ENCODE results near the gene PLPPR2. TPM values are rescaled to one million over a fixed set of nuclear protein-coding genes. Genes with fewer than 3 reads are reported as not detected.
"Not testable (repeated sequence)": the region's sequence is repeated elsewhere in the genome, so short reads cannot be mapped to it uniquely, and the experiment has no call there.

PLPPR2 gene
- polyA plus RNA-seq, 4 donors = 11.7 to 18.7 (median 13.7) TPM

DNA sequence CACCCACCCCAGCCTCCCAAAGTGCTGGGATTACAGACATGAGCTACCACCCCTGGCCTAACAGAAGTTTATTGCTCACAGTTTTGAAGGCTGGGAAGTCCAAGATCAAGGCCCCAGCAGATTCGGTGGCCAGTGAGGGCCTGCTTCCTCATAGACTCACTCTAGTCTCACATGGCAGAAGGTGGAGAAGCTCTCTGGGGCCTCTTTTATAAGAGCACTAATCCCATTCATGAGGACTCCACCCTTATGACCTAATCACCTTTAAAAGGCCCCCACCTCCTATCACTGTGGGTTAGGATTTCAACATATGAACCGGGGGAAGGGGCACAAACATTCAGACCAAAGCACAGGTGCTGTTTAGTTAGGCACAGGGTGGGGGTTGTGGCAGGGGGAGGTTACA lies 12.3 kb downstream of the PLPPR2 start:
- no peak for DNase-seq (ENCODE audit: low read depth in 4 of 4, low spot score in 3 of 4)

- DNase-seq (ENCODE audit: low read depth in 4 of 4, low spot score in 3 of 4) = no peak
These were observed 15.5 kb downstream of the PLPPR2 start for GRCh38 chr19:11370744-11371143.

- DNase-seq (ENCODE audit: low read depth in 4 of 4, low spot score in 3 of 4) = no peak
These were observed 18.1 kb downstream of the PLPPR2 start for GRCh38 chr19:11373166-11373884.

DNA sequence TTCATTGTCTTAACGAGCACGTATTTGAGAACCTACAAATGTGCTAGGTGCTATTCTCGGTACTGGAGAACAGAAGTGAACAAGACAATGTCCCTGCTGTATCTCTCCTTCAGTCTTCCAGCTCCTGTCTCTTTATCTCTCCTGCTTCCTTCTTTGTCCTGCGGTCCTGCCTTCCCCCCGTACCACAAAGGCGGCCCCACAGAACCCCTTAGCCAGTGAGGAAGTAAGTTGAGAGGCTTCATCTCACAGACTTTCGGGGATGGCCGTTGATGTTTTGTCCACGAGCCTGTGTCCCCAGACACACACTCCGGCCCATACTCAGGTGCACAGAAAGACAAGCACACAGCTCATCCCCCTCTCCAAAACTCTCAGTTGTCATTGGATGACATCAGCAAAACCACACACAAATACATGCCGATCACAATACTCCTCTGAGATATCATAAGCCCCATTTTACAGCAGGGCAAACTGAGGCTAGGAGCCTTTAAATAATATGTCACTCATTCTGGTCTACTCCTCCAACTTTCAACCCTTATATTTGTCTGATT lies 18.7 kb downstream of the PLPPR2 start:
- DNase-seq (ENCODE audit: low read depth in 4 of 4, low spot score in 3 of 4) = no peak

- DNase-seq (ENCODE audit: low read depth in 4 of 4, low spot score in 3 of 4) = peak; percentile 97 to 99 (median 98)
These were observed 19.4 kb downstream of the PLPPR2 start, which contains the start of gene SWSAP1 for GRCh38 chr19:11374433-11375142. TSS of gene SWSAP1 (plus strand) at chr19:11374666. CDS start at chr19:11374681, 15 bp downstream.

- DNase-seq (ENCODE audit: low read depth in 4 of 4, low spot score in 3 of 4) = no peak
These were observed 20.1 kb downstream of the PLPPR2 start for GRCh38 chr19:11375143-11375948.

GRCh38 chr19:11377237-11377636 lies 22.0 kb downstream of the PLPPR2 start:
- no peak for DNase-seq (ENCODE audit: low read depth in 4 of 4, low spot score in 3 of 4)

DNA sequence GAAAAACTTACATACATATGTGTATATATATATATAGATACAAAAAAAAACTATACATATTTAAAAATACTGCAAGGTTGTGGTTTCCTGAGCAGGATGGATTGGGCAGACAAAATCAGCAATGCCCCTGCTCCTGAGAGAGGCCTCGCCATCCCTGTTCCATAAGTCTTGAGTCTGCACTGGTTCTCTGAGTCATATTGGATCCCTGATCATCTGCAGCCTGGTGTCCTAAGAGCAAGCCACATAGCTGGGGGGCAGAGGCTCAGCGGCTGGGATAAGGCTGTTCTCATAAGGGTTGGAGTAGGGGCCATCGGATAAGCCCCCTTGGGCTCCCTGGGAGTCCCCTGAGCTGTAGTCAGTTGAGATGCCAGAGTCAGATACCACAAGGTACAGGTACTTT lies 22.5 kb downstream of the PLPPR2 start:
- DNase-seq (ENCODE audit: low read depth in 4 of 4, low spot score in 3 of 4) = no peak

DNA sequence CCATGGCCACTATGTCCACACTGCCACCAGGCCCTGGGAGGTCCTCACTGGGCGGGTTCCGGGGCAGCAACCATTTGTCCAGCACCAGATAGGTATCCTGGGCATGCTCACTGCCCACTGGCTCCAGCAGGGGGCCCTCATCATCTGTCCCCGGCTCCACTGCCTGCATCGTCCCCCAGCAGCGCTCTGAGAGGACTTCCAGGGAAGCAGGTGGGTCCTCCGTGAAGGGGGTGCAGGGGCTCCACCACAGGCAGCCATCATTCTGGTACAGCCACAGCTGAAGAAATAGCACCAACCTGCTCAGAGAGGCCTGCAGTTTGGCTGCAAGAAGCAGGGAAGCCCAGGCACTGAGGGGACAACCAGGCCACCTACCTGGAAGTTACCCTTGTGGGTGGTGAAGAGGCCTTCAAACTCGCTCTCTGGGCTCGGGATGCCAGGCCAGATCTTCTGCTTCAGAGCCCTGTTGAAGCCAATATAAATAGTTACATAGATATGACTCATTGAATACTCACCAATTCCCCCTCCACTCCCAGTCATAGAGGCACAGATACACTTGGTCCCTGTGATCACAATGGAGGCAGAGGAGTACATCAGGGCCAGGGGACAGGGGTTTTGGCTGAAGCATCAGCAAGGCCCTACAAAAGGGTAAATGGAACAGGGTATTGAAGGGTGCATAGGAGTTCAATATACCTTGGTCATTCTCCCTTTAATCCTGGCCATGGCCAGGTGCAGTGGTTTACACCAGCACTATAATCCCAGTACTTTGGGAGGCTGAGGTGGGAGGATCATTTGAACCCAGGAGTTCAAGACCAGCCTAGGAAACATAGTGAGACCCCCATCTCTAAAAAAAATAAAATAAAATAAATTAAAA lies 23.3 kb downstream of the PLPPR2 start:
- DNase-seq (ENCODE audit: low read depth in 4 of 4, low spot score in 3 of 4) = no peak

DNA sequence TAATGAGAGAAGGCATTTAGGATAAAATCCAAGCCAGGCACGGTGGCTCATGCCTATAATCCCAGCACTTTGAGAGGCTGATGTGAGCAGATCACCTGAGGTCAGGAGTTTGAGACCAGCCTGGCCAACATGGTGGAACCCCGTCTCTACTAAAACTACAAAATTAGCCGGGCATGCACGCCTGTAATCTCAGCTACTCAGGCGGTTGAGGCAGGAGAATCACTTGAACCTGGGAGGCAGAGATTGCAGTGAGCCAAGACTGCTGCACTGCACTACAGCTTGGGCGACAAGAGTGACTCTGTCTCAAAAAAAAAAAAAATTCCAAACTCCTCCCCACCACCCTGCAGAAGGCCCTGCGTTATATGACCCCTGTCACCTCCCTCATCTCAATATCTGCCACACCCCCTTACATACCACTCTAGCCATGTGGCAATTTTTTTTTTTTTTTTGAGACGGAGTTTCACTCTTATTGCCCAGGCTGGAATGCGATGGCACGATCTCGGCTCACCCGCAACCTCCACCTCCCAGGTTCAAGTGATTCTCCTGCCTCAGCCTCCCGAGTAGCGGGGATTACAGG lies 24.1 kb downstream of the PLPPR2 start:
- DNase-seq (ENCODE audit: low read depth in 4 of 4, low spot score in 3 of 4) = not testable (repeated sequence)

- no peak for DNase-seq (ENCODE audit: low read depth in 4 of 4, low spot score in 3 of 4)
These were observed 24.7 kb downstream of the PLPPR2 start for GRCh38 chr19:11379857-11380350.

- peak; percentile 87 to 95 (median 94) for DNase-seq (ENCODE audit: low read depth in 4 of 4, low spot score in 3 of 4)
These were observed 25.7 kb downstream of the PLPPR2 start for GRCh38 chr19:11380653-11381537.

GRCh38 chr19:11382898-11383705 lies 27.9 kb downstream of the PLPPR2 start:
- no peak for DNase-seq (ENCODE audit: low read depth in 4 of 4, low spot score in 3 of 4)

DNA sequence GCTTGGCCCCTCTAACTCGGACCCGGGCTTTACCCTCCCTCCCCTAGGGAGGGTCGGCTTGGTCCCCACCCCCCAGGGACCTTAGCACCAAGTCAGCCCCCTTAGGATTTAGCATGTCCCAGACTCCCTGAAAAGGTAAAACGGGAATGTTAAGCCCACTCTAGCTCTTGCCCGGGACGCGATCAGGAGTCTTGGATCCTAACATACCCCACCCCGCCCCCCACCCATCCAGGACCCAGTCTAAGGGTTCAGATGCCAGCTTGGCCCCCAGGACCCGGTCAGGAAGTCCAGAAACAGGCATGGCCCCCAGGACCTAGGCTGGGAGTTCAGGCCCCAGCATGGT lies 28.4 kb downstream of the PLPPR2 start:
- no peak for DNase-seq (ENCODE audit: low read depth in 4 of 4, low spot score in 3 of 4)

GRCh38 chr19:11384778-11385129 lies 29.5 kb downstream of the PLPPR2 start:
- DNase-seq (ENCODE audit: low read depth in 4 of 4, low spot score in 3 of 4) = no peak

DNA sequence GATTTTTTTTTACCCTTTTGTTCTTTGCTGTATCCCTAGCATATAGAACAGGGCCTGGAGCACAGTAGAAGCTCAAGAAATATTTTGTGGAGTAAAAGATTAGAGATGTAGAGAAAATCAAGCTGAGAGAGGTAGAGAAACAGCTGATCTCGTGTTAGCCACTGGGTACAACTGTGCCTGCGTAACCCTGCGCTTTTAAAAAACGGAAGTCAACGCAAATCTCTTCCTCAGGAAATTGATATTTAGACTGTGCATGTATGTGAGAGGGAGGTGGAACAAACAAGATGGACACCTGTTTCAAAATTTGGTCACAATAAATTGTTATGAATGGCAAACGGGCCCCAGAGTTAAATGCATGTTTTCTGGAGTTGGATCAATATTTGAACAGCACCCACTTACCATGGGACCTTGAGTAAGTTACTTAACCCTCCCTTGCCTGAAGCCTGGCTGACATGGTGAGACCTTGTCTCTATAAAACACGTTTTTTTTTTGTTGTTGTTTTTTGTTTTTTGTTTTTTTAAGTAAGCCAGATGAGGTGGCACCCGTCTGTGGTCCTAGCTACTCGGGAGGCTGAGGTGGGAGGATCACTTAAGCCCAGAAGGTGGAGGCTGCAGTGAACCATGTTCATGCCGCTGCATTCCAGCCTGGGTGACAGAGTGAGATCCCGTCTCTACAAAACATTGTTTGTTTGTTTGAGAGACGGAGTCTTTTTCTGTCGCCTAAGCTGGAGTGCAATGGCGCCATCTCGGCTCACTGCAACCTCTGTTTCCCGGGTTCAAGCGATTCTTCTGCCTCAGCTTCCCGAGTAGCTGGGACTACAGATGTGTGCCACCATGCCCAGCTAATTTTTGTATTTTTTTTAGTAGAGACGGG lies 32.2 kb downstream of the PLPPR2 start:
- no peak for DNase-seq (ENCODE audit: low read depth in 4 of 4, low spot score in 3 of 4)

GRCh38 chr19:11390359-11390758 lies 35.1 kb downstream of the PLPPR2 start:
- no peak for DNase-seq (ENCODE audit: low read depth in 4 of 4, low spot score in 3 of 4)

Measured in right renal pelvis (tissue), 4 donors.